HepG2 (cell line): Measurements from ENCODE around the gene PARP11. TPM values are rescaled to one million over a fixed set of nuclear protein-coding genes. Genes with fewer than 3 reads are reported as not detected.

Experiments used
- ATAC-seq: fragments of 200-7000 bp; cut with Tn5 transposase; 3 replicates; pipeline ENCODE4 v1.9.1; 2020; ENCODE audit warnings: mild to moderate bottlenecking, moderate library complexity
- BruUV-seq: library from RNA; stranded (reverse); fragments of 400-500 nt; replicated peaks from 2 replicates; lab custom pipeline; 2021; lab: Mats Ljungman, UMichigan
- CTCF ChIA-PET: fragments of 300-600 bp; formaldehyde crosslinking; extraction: SDS; loops from one replicate; lab custom pipeline; 2021; ENCODE audit warnings: low total read pairs, inconsistent platforms, low intra/inter-chr PET ratio; lab: Yijun Ruan, JAX
- POLR2A ChIA-PET: fragments of 350-600 bp; sonication (Branson Sonifier 250); formaldehyde crosslinking; loops from one replicate; lab custom pipeline; 2020; ENCODE audit warnings: antibody characterized with exemption, inconsistent platforms; lab: Yijun Ruan, JAX
- DNase-seq: peaks from one replicate; pipeline ENCODE4 v3.0.0-alpha.2; 2015; ENCODE audit warnings: low spot score
- FAIRE-seq: peaks from 3 replicates; lab custom pipeline; 2011; peaks lifted over from hg19 to GRCh38; lab: Jason Lieb, UNC
- H2AFZ ChIP-seq: one replicate; pipeline ENCODE4 v1.6.1; 2011; ENCODE audit warnings: low read length, inconsistent platforms
- H3K27ac ChIP-seq: fragments of 300-600 bp; 3 replicates; pipeline ENCODE4 v1.8.0; 2011; ENCODE audit warnings: mixed run types, mild to moderate bottlenecking, mixed read lengths, low read length, inconsistent platforms; ENCODE audit not compliant: insufficient read depth; ENCODE audit errors: extremely low read length
- H3K27me3 ChIP-seq, 2 experiments: fragments of 200-600 bp in 1 of 2; 2 replicates in 1 of 2; 3 replicates in 1 of 2; pipeline versions ENCODE4 v1.6.0 to v1.8.0; 2011; ENCODE audit warnings: low read length in 2 of 2, mild to moderate bottlenecking in 2 of 2, moderate library complexity in 2 of 2, inconsistent platforms in 1 of 2; ENCODE audit not compliant: insufficient read depth in 2 of 2, control insufficient read depth in 1 of 2
- H3K36me3 ChIP-seq, 2 experiments: fragments of 200-600 bp in 1 of 2; replicated peaks in 1 of 2; 2 replicates in 1 of 2; 3 replicates in 1 of 2; pipeline versions ENCODE4 v1.5.1 to v1.8.0; 2011; ENCODE audit warnings: low read length in 2 of 2, inconsistent platforms in 1 of 2; ENCODE audit not compliant: insufficient read depth in 2 of 2, control insufficient read depth in 1 of 2
- H3K4me1 ChIP-seq: 2 replicates; pipeline ENCODE4 v1.5.1; 2012; ENCODE audit warnings: low read length, inconsistent platforms; ENCODE audit not compliant: insufficient read depth
- H3K4me2 ChIP-seq: 2 replicates; pipeline ENCODE4 v1.6.0; 2011; ENCODE audit warnings: low read depth, low read length, inconsistent platforms
- H3K4me3 ChIP-seq, 3 experiments: fragments of 200-600 bp in 1 of 3; sonication (generic), shearing (Covaris generic) in 1 of 3; replicated peaks in 1 of 3; 2 replicates each; pipeline ENCODE4 v1.5.1; 2011 to 2016; ENCODE audit warnings: low read length in 3 of 3, inconsistent platforms in 2 of 3, low read depth in 2 of 3, mild to moderate bottlenecking in 2 of 3, control low read depth in 1 of 3, mixed read lengths in 1 of 3; ENCODE audit not compliant: insufficient read depth in 1 of 3
- H3K79me2 ChIP-seq: one replicate; pipeline ENCODE4 v1.6.1; 2011; ENCODE audit warnings: low read length, inconsistent platforms; ENCODE audit not compliant: insufficient read depth
- H3K9ac ChIP-seq: 2 replicates; pipeline ENCODE4 v1.6.0; 2011; ENCODE audit warnings: mild to moderate bottlenecking, low read depth, low read length, inconsistent platforms; ENCODE audit not compliant: insufficient read depth
- H3K9me3 ChIP-seq: 2 replicates; pipeline ENCODE4 v1.5.1; 2012; ENCODE audit warnings: mild to moderate bottlenecking, low read length
- H4K20me1 ChIP-seq: 2 replicates; pipeline ENCODE4 v1.6.0; 2011; ENCODE audit warnings: inconsistent platforms, mild to moderate bottlenecking, low read length, moderate library complexity; ENCODE audit not compliant: insufficient read depth
- ELK4 ChIP-seq: sonication (generic); formaldehyde crosslinking; IDR thresholded peaks from 2 replicates; pipeline ENCODE4 v1.9.0; 2021; ENCODE audit warnings: missing genetic modification reagents, borderline replicate concordance
- HNRNPH1 ChIP-seq: fragments of 200-400 bp; formaldehyde crosslinking; optimal IDR thresholded peaks from 2 replicates; pipeline ENCODE3; 2017; ENCODE audit warnings: mild to moderate bottlenecking, low read depth, low read length
- MYC ChIP-seq: sonication (generic); formaldehyde crosslinking; IDR thresholded peaks from 2 replicates; pipeline ENCODE4 v1.9.0; 2021; ENCODE audit warnings: missing genetic modification reagents, borderline replicate concordance
- RARG ChIP-seq: sonication (generic); formaldehyde crosslinking; IDR thresholded peaks from 2 replicates; pipeline ENCODE4 v1.4.0; 2020; ENCODE audit warnings: low read depth, mild to moderate bottlenecking, missing genetic modification reagents
- SP4 ChIP-seq: sonication (generic); formaldehyde crosslinking; IDR thresholded peaks from 2 replicates; pipeline ENCODE4 v1.8.1; 2023; ENCODE audit warnings: mild to moderate bottlenecking, missing genetic modification reagents
- SUZ12 ChIP-seq: fragments of 150-350 bp; IDR thresholded peaks from 2 replicates; pipeline ENCODE4 v1.6.1; 2014; ENCODE audit warnings: low read depth, low read length
- ZFX ChIP-seq: sonication (generic); formaldehyde crosslinking; IDR thresholded peaks from 2 replicates; pipeline ENCODE4 v1.4.0; 2020; ENCODE audit warnings: mild to moderate bottlenecking, low read depth, missing genetic modification reagents, moderate library complexity
- ZFY ChIP-seq: sonication (generic); formaldehyde crosslinking; IDR thresholded peaks from 2 replicates; pipeline ENCODE4 v1.4.0; 2020; ENCODE audit warnings: missing genetic modification reagents
- ZNF234 ChIP-seq: sonication (generic); formaldehyde crosslinking; conservative IDR thresholded peaks from 2 replicates; pipeline ENCODE4 v1.5.1; 2020; ENCODE audit warnings: mild to moderate bottlenecking, missing genetic modification reagents
- ZNF335 ChIP-seq: sonication (generic); formaldehyde crosslinking; IDR thresholded peaks from 2 replicates; pipeline ENCODE4 v1.4.0; 2020; ENCODE audit warnings: missing genetic modification reagents
- ZNF468 ChIP-seq: sonication (generic); formaldehyde crosslinking; IDR thresholded peaks from 2 replicates; pipeline ENCODE4 v1.8.0; 2022; ENCODE audit warnings: mild to moderate bottlenecking, moderate library complexity, missing genetic modification reagents
- ZNF607 ChIP-seq: sonication (generic); formaldehyde crosslinking; IDR thresholded peaks from 2 replicates; pipeline ENCODE4 v1.5.1; 2020; ENCODE audit warnings: missing genetic modification reagents, mild to moderate bottlenecking, borderline replicate concordance
- ZNF772 ChIP-seq: sonication (generic); formaldehyde crosslinking; IDR thresholded peaks from 2 replicates; pipeline ENCODE4 v1.5.0; 2020; ENCODE audit warnings: mild to moderate bottlenecking, missing genetic modification reagents
- ZNF879 ChIP-seq: sonication (generic); formaldehyde crosslinking; IDR thresholded peaks from 2 replicates; pipeline ENCODE4 v1.8.1; 2023; ENCODE audit warnings: missing genetic modification reagents
- WGBS: methylation state at CpG from one replicate; pipeline ENCODE4 v1.1.6; 2017; ENCODE audit warnings: low lambda C conversion rate; 5-methylcytosine and 5-hydroxymethylcytosine counted together
- in situ Hi-C: cut with HindIII; loops from 2 replicates; pipeline ENCODE4 v1.10.0; 2017; ENCODE audit warnings: low pct_unique_long_range_greater_than_20kb; ENCODE audit not compliant: extremely low pct_ligation_motif_present
- intact Hi-C: fragments of 100-400 bp; cut with micrococcal nuclease; formaldehyde crosslinking; loops from one replicate; pipeline ENCODE4 v1.10.0; 2022; ENCODE audit not compliant: unreplicated experiment
- polyA plus RNA-seq, 8 experiments: library from polyadenylated mRNA; depleted of rRNA in 3 of 8; stranded (reverse) in 7 of 8; unstranded in 1 of 8; fragments of >200 nt; fragmentation: Illumina TruSeq in 4 of 8; extraction: Trizol in 4 of 8; gene quantifications; 2 replicates each; pipeline versions ENCODE4 v1.2.1 to v1.2.3, GENCODE V29; 2011 to 2016; ENCODE audit warnings: low read depth in 4 of 8, missing spikeins in 1 of 8, mixed read lengths in 1 of 8; ENCODE audit not compliant: insufficient read depth in 1 of 8
- total RNA-seq, 5 experiments: library from RNA; depleted of rRNA; stranded (reverse); fragments of >200 nt; fragmentation: Illumina TruSeq; extraction: Trizol; gene quantifications; 2 replicates each; pipeline ENCODE4 v1.2.3, GENCODE V29; 2016; ENCODE audit warnings: low read depth in 1 of 5
- TF ChIP-seq, protein P1 (sequence below), 2 experiments: sonication (generic) in 1 of 2; formaldehyde crosslinking in 1 of 2; IDR thresholded peaks; 2 replicates each; pipeline versions ENCODE4 v1.5.1 to v1.6.1; 2011 to 2020; ENCODE audit warnings: borderline replicate concordance in 1 of 2, low read depth in 1 of 2, low read length in 1 of 2, mild to moderate bottlenecking in 1 of 2, missing genetic modification reagents in 1 of 2, moderate library complexity in 1 of 2
- TF ChIP-seq, protein P2 (sequence below): sonication (generic); formaldehyde crosslinking; IDR thresholded peaks from 2 replicates; pipeline ENCODE4 v1.8.0; 2022; ENCODE audit warnings: missing genetic modification reagents, mild to moderate bottlenecking, borderline replicate concordance
- TF ChIP-seq, protein P3 (sequence below): sonication (generic); formaldehyde crosslinking; conservative IDR thresholded peaks from 2 replicates; pipeline ENCODE4 v1.4.0; 2020; ENCODE audit warnings: missing genetic modification reagents

Gene PARP11
- total and polyA plus RNA-seq, 2 of the 13 experiments (the other 11 are each of a cell fraction or from before 2014, with no cell fraction given): 4.0 to 7.6 TPM

DNA sequence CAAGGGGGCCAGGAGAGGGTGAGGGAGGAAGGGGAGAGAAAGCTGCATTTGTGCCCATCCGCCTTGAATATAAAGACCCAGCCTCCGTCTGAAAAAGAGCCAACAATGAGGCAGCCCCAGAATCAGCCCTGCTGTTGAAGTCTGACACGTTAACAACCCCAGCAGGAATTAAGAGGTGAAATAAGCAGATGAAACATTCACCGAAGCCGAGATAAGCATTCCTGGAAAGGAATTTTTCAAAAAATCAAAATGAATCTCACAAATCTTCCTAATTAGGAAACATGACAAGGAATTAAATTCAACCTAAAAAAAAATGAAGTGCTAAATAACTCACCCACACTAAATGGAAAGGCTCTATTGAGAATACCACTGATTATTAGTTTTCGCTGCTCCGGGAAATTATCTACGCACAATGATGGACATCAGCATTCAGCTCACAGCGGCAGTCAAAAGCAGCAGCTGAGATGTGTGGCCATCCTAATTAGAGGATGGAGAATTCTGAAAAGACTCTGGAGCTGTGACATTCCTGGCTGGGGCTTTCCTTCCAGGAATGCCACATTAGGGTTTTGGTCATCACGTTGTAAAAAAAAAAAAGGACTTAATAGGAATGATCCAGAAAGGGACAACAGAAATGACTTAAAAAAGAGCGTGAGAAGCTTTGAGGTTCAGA lies 8.2 kb upstream of the PARP11 start (continued):
- TF ChIP-seq, protein P1, sequence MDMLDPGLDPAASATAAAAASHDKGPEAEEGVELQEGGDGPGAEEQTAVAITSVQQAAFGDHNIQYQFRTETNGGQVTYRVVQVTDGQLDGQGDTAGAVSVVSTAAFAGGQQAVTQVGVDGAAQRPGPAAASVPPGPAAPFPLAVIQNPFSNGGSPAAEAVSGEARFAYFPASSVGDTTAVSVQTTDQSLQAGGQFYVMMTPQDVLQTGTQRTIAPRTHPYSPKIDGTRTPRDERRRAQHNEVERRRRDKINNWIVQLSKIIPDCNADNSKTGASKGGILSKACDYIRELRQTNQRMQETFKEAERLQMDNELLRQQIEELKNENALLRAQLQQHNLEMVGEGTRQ (IDR thresholded peaks at IDR 0.05; ENCODE audit: low read depth, low read length): no peak
- TF ChIP-seq, protein P1 (CRISPR knock-in tag; IDR thresholded peaks at IDR 0.05; ENCODE audit: borderline replicate concordance): no peak
- TF ChIP-seq RARG (CRISPR knock-in tag) (no peak), SUZ12 (no peak)
- TF ChIP-seq, protein P2, sequence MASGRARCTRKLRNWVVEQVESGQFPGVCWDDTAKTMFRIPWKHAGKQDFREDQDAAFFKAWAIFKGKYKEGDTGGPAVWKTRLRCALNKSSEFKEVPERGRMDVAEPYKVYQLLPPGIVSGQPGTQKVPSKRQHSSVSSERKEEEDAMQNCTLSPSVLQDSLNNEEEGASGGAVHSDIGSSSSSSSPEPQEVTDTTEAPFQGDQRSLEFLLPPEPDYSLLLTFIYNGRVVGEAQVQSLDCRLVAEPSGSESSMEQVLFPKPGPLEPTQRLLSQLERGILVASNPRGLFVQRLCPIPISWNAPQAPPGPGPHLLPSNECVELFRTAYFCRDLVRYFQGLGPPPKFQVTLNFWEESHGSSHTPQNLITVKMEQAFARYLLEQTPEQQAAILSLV (CRISPR knock-in tag): no peak

DNA sequence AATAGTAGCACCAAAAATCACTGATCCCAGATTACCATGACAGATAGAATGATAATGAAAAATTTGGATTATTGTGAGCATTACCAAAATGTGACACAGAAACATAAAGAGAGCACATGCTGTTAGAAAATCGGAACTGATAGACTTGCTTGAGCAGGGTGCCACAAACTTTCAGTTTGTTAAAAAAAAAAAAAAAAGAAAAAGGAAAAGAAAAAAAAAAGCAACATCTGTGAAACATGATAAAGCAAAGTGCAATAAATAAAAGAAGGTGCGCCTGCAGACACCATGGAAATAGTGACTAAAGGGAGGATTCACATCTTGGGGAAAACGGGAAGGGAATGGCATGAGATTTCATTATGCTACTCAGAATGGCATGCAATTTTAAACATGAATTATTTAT lies 6.6 kb upstream of the PARP11 start:
- BruUV-seq: no TSS peak
- ATAC-seq (no peak), FAIRE-seq (no peak), DNase-seq (no peak)
- ChIA-PET POLR2A (no interaction called here), CTCF (no interaction called here)
- Histone ChIP-seq H3K27me3 (no peaks in the 10 kb centered on the region; a peak in 2 of 5 replicates), H3K36me3 (no peaks in the 10 kb centered on the region), H3K4me3 (no peak overlapping the region), H3K9ac (no peak overlapping the region), H2AFZ (no peak overlapping the region), H3K9me3 (no peaks in the 10 kb centered on the region), H3K4me1 (0 out of 2 replicates have a peak, but pooled peaks cover 6% of the 10 kb centered on the region), H4K20me1 (no peaks in the 10 kb centered on the region), H3K79me2 (no peaks in the 10 kb centered on the region), H3K27ac (no peak overlapping the region), H3K4me2 (no peak overlapping the region)
- WGBS: 54% methylated on average over 3 of the region's 3 CpGs
- in situ Hi-C loops (no loop called here), intact Hi-C loops (loop anchor here (10.0 kb wide), 1 partner anchor 135 kb away; no protein-coding TSS in a partner anchor)
- TF ChIP-seq ZNF607 (CRISPR knock-in tag) (no peak), ELK4 (CRISPR knock-in tag) (no peak), MYC (no peak), ZNF234 (CRISPR knock-in tag) (no peak), ZNF772 (no peak), ZFY (no peak), SP4 (CRISPR knock-in tag) (no peak), ZNF335 (CRISPR knock-in tag) (no peak), ZNF879 (CRISPR knock-in tag) (no peak), HNRNPH1 (no peak), ZFX (CRISPR knock-in tag) (no peak), ZNF468 (no peak)
- TF ChIP-seq, protein P3, sequence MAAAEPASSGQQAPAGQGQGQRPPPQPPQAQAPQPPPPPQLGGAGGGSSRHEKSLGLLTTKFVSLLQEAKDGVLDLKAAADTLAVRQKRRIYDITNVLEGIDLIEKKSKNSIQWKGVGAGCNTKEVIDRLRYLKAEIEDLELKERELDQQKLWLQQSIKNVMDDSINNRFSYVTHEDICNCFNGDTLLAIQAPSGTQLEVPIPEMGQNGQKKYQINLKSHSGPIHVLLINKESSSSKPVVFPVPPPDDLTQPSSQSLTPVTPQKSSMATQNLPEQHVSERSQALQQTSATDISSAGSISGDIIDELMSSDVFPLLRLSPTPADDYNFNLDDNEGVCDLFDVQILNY: no peak
